GM10266 (cell line): Measurements from ENCODE around the gene FBXO47.
"Not testable (repeated sequence)": the region's sequence is repeated elsewhere in the genome, so short reads cannot be mapped to it uniquely, and the experiment has no call there.

ENCODE experiments used
- DNase-seq: peaks from one replicate; pipeline ENCODE4 v3.0.0; 2012; ENCODE audit errors: extremely low spot score
- CTCF ChIP-seq: IDR thresholded peaks from 2 replicates; pipeline ENCODE4 v1.5.1; 2012; ENCODE audit warnings: mild to moderate bottlenecking, low read depth; ENCODE audit not compliant: control insufficient read depth, insufficient read depth; ENCODE audit errors: missing control alignments

Gene FBXO47

GRCh38 chr17:38958756-38959155, 8.4 kb downstream of the FBXO47 start:
- no peak for DNase-seq

GRCh38 chr17:38958326-38958725, 8.9 kb downstream of the FBXO47 start:
- no peak for DNase-seq
- no peak for TF ChIP-seq CTCF

More at GRCh38 chr17:38958756-38959155, 8.4 kb downstream of the FBXO47 start:
- TF ChIP-seq CTCF, result no peak

DNA sequence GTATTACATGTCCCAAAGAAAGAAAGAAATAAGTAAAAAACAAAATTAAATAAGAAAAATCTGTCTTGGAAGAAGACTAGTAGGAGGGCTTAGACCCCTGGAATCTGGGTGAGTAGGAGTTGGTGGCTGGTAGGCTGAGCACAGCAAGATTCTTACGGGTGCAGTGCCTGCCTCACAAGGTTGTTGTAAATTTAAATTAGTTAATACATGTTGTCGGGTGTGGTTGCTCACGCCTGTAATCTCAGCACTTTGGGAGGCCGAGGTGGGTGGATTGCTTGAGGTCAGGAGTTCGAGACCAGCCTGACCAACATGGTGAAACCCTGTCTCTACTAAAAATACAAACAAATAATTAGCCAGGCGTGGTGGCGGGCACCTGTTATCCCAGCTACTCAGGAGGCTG, 13.4 kb downstream of the FBXO47 start:
- DNase-seq, result not testable (repeated sequence)

- no peak for TF ChIP-seq CTCF
- DNase-seq, result no peak
Measured at GRCh38 chr17:38947189-38947588, 20.0 kb downstream of the FBXO47 start.

- no peak for TF ChIP-seq CTCF
- no peak for DNase-seq
Measured at GRCh38 chr17:38943607-38944006, 23.6 kb downstream of the FBXO47 start.

GRCh38 chr17:38942696-38943334, 24.4 kb downstream of the FBXO47 start:
- peak; percentile 40 for DNase-seq
- no peak for TF ChIP-seq CTCF

GRCh38 chr17:38940404-38940803, 26.8 kb downstream of the FBXO47 start:
- TF ChIP-seq CTCF, result no peak
- no peak for DNase-seq

GRCh38 chr17:38939987-38940386, 27.2 kb downstream of the FBXO47 start:
- DNase-seq, result no peak
- TF ChIP-seq CTCF, result no peak

GRCh38 chr17:38933962-38934361, 33.2 kb downstream of the FBXO47 start:
- not testable (repeated sequence) for DNase-seq

DNA sequence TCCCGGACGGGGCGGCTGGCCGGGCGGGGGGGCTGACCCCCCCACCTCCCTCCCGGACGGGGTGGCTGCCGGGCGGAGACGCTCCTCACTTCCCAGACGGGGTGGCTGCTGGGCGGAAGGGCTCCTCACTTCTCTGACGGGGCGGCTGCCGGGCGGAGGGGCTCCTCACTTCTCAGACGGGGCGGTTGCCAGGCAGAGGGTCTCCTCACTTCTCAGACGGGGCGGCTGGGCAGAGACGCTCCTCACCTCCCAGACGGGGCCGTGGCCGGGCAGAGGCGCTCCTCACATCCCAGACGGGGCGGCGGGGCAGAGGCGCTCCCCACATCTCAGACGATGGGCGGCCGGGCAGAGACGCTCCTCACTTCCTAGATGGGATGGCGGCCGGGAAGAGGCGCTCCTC, 36.4 kb downstream of the FBXO47 start:
- DNase-seq, result not testable (repeated sequence)
